Left renal pelvis (tissue), 4 donors: Measurements from ENCODE around the gene UNC13A. TPM values are rescaled to one million over a fixed set of nuclear protein-coding genes. Genes with fewer than 3 reads are reported as not detected.

Experiments
- DNase-seq, 4 donors: peaks; one replicate each; pipeline ENCODE4 v3.0.0-alpha.2; 2013; ENCODE audit warnings: low read depth in 4 of 4, low spot score in 3 of 4
- polyA plus RNA-seq, 4 donors: library from polyadenylated mRNA; unstranded; fragments of 120-200 nt; gene quantifications; one replicate each; pipeline ENCODE4 v1.2.1, GENCODE V29; 2013; ENCODE audit not compliant: insufficient read length in 4 of 4

UNC13A gene
- polyA plus RNA-seq, 4 donors, result 0.10 to 1.2 (median 0.16) TPM

GRCh38 chr19:17632577-17632976 lies 55.6 kb downstream of the UNC13A start:
- no peak for DNase-seq

GRCh38 chr19:17629760-17630159 lies 58.4 kb downstream of the UNC13A start:
- DNase-seq, result no peak

GRCh38 chr19:17627921-17628320 lies 60.2 kb downstream of the UNC13A start:
- DNase-seq, result no peak

- DNase-seq, result no peak
These were observed 61.0 kb downstream of the UNC13A start for GRCh38 chr19:17627161-17627560.

DNA sequence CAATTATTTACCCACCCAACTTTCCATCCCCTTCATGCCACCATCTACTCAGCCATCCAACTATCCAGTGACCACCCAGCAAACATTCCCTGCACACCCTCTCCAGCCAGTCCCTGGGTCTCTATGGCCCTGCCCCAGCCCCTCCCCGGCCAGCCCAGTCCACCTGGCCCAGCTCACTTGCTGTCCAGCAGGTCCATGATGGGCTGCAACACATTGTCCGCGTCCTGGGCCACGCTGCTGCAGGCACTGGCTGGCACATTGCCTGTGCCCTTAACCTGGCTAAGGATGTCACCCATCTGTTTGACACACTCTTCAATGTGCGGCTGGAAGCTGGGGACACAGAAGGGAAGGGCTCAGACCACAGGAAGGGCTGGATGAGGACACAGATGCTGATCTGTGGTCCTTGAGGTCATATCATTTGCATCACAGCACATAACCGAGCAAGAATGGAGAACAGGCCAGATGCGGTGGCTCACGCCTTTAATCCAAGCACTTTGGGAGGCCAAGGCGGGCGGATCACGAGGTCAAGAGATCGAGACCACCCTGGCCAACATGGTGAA lies 61.6 kb downstream of the UNC13A start:
- no peak for DNase-seq

DNA sequence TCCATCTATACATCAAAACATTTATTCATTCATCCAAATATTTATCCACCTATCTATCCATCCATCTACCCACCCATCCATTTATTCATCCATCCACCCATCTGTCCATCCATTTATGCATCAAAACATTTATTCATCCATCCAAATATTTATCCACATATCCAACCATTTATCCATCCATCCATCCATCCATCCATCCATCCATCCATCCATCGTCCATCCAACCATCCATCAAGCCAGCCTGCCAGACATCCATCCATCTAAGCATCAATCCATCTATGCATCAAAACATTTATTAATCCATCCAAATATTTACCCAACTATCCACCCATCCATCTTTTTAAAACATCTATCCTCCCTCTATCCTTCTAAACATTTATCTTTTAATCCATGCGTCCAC lies 62.2 kb downstream of the UNC13A start:
- DNase-seq, result no peak

DNA sequence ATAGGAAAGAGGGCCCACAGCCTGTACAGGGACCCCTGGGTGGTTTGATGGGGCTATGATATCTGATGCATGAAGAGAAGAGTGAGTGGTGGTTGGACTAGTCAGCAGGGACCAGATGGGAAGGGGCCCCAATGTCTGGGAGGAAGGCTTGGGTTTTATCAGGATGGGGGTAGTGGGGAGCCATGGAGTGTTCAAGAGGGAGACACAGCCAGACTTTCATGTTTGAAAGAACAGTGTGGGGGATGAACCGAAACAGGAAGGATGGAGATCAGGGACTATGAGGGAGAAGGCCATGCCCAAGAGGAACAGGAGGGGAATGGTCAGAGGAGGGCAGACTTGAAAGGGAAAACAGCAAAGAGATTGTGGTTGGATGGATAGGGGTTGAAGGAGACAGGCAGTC lies 63.1 kb downstream of the UNC13A start:
- DNase-seq, result no peak

GRCh38 chr19:17624314-17624991 lies 63.7 kb downstream of the UNC13A start:
- DNase-seq, result no peak

DNA sequence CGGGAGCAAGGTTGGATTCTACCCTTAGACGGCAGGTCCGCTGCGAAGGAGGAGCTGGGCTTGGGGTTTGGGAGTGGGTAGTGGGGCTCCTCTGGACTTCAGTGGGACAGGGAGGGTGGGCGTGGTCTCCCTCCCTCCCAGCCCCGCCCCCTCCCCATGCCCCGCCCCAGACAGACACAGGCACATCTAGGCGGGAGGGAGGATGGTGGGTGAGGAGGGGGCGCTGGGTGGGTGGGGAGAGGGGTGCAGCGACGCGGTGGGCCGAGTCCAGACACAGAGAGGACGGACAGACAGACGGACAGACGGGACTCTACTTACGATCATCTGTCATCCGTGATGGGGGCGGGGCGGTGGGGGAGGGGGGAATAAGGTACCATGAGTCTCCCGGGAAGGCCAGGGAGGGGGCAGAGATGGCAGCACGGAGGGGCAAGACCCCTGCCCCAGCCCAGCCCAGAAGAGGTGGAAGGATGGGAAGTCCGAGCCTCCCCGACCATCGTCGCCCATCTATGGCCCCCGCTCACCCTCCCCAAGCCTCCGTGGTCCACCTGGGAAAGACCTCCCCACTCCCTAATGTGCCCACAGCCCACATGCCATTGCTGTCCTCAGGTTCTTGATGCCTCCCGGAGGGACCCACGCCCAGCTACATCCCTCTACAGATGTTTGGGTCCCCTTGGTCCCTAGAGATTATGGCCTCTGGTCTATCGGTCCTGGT lies 64.8 kb downstream of the UNC13A start:
- DNase-seq, result no peak

- DNase-seq, result no peak
These were observed 67.5 kb downstream of the UNC13A start for GRCh38 chr19:17620696-17621095.

DNA sequence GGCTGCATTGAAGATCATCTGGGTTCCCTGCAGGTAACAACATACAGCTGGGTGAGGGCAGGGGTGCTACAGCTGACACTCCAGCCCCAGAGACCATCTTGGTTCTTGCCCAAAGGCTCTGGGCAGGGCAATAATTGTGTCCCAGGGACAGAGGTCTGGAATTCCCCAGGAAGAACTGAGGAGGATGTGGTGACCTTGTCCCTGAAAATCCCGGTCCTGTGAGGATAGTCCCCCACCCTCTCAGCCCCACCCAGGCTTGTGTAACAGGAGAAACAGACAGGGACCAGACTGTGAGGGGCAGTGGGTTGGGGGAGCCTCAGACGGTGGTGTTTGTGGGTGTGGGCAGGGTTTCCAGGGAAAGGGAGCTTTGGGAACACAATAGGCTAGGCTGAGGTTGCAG lies 69.2 kb downstream of the UNC13A start:
- no peak for DNase-seq

GRCh38 chr19:17618281-17618903 lies 69.8 kb downstream of the UNC13A start:
- no peak for DNase-seq

DNA sequence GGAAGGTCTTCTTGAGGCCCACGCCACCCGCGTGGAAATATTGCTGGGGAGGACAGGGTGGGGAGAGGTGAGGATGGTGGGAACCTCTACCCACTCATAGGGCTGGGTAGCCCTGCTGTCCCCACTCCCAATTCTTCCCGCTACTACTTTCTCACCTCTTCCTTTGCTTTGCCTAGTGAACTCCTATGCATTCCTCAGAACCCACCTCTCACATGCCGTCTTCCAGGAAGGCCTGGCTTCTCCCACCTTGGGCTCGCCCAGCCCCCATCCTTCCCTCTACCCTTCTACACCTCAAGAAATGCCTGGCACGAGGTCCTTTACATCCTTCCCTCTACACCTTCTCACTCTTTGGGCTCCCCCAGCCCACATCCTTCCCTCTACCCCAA lies 70.4 kb downstream of the UNC13A start:
- DNase-seq, result no peak

- no peak for DNase-seq
These were observed 71.0 kb downstream of the UNC13A start for GRCh38 chr19:17616961-17617806.

DNA sequence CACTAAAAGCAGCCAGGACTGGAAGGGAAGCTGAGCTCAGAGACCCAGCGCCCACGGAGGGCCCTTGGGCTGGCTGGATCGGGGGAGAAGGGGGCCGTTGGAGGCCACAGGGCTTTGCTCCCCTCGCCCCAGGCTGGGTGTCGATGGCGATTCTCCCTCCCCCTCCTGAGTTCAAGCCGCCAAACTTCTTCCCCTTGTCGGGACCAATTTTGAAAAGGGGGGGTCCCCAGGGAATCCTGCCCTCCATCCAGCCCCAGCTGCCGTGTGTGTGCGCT lies 71.5 kb downstream of the UNC13A start:
- no peak for DNase-seq

GRCh38 chr19:17615889-17616685 lies 72.1 kb downstream of the UNC13A start:
- no peak for DNase-seq

DNA sequence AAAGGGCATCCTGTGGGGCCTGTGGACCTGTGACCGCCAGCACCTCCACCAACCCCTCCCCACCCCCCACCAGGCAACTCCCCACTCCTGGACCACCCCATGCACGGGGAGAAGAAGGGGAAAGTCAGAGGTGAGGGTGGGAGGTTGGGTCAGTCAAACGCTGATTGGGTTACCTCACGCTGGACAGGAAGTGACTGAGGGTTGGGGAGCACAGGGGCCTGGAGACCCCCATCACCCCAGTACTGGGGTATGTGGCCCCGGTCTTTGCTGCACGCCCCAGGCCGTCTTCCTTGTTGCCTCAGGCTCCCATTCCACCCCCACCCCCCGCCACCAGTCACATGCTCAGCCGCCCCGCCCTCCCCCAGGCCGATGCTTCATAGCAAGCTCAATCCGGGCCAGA lies 73.7 kb downstream of the UNC13A start:
- no peak for DNase-seq

DNA sequence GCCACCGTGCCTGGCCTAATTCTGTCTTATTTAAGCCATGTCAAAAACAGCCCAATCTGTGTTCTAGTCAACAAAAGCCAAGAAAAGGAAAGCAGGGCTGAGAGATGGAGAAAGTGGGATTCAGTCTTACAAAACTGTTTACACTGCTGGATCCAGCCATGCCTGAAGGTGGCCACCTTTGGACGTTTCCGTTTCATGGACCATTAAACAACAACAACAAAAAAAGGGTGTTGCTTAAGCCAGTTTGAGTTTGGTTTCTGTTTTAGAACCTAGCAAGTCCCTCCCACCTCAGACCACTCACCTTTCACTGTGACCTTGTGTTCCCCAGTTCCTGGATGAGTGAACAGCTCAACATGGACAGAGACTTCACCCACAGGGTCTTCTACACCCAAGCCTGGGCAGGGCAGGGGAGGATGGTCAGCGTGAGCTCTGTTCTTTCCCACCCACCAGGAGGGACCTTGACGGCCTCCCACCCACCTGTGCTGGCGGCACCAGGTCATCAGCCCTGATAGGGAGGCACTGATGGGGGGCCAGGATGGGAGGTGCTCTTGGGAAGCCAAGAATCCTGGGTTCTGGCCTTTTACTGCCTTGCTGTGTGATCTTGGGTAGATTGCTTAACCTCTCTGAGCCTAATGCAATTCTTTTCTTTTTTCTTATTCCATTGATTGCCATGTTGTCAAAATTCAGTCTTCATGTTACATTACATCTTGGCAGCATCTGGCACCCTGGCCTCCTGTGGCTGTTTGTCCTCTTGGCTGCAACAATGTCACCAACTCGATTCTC lies 76.5 kb downstream of the UNC13A start:
- peak in 1 of 4 donors; percentile 24 for DNase-seq

GRCh38 chr19:17610384-17610783 lies 77.8 kb downstream of the UNC13A start:
- no peak for DNase-seq
